HFF-Myc (cell line): ENCODE results near the gene WNT6.

Experiments
- DNase-seq: peaks from one replicate; pipeline ENCODE4 v3.0.0-alpha.2; 2011; ENCODE audit warnings: low read depth; ENCODE audit errors: extremely low read depth
- H3K4me3 ChIP-seq: replicated peaks from 2 replicates; pipeline ENCODE4 v1.5.1; 2011; ENCODE audit warnings: low read depth, mild to moderate bottlenecking, control low read depth, low read length
- TF ChIP-seq, protein P1 (sequence below): IDR thresholded peaks from 2 replicates; pipeline ENCODE4 v1.5.1; 2012; ENCODE audit warnings: mild to moderate bottlenecking, low read depth, low read length, control low read depth; ENCODE audit errors: missing control alignments

WNT6 gene

DNA sequence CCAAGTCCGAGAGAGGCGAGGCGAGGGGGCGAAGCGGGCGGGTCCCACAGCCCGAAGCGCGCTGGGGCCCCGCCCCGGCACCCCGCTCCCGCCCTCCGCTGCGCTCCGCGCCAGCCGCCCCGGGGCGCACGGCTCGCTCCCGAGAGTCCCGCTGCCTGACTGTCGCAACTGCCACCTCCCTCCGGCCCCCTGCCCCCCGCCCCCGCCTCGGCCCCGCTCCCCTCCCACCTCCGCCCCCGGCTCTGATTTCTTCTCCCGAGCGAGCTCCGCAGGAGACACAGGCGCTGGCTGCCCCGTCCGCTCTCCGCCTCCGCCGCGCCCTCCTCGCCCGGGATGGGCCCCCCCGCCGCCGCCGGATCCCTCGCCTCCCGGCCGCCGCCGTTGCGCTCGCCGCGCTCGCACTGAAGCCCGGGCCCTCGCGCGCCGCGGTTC is at the start of gene WNT6:
Gene WNT6, plus strand, starts transcription at position 250 of the 432 bp plus-strand sequence. CDS start 233 bp downstream, outside the sequence.
- H3K4me3 ChIP-seq, result no peak within 1 kb of the TSS
- TF ChIP-seq, protein P1, sequence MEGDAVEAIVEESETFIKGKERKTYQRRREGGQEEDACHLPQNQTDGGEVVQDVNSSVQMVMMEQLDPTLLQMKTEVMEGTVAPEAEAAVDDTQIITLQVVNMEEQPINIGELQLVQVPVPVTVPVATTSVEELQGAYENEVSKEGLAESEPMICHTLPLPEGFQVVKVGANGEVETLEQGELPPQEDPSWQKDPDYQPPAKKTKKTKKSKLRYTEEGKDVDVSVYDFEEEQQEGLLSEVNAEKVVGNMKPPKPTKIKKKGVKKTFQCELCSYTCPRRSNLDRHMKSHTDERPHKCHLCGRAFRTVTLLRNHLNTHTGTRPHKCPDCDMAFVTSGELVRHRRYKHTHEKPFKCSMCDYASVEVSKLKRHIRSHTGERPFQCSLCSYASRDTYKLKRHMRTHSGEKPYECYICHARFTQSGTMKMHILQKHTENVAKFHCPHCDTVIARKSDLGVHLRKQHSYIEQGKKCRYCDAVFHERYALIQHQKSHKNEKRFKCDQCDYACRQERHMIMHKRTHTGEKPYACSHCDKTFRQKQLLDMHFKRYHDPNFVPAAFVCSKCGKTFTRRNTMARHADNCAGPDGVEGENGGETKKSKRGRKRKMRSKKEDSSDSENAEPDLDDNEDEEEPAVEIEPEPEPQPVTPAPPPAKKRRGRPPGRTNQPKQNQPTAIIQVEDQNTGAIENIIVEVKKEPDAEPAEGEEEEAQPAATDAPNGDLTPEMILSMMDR, result no peak

DNA sequence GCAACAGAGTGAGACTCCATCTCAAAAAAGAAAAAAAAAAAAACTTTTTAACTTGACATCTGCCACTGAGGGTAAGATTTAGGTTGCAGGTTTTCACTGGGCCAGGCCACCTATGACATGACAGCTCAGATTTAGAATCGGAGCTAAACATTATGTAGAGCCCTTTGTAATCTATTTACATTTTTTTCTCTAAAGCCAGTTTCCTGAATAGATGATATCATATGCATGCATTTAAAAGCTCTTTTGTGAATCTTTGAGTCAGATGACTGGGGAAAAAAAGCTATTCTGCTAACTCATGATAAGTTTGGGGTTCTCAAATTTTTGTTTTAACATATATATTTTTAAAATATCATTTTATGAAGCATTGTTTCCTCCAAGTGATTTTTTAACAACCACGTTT is 49.3 kb upstream of the WNT6 start:
- DNase-seq, result no peak
- H3K4me3 ChIP-seq, result no peak overlapping the region
- TF ChIP-seq, protein P1, result no peak

More for the DNA sequence above, at the start of gene WNT6:
- DNase-seq, result no peak

DNA sequence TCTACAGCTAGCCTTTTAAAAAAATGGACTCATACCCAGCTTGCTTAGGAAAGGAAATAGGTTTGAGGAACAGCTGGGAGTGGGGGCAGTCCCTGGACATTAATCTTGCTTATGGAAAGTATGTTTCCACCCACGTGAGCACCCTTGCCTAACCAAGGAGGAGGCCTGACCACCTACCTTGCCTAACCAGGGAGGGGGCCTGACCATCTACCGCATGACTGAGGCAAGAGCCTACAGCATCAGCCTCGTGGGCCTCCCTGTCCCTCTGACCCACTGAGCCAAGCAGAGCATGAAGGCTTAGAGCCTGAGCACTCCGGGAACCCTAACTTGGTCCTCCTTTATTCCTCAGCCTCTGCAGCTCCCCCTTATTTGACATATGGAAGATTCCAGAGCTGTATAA is 48.2 kb upstream of the WNT6 start:
- no peak overlapping the region for H3K4me3 ChIP-seq
- no peak for DNase-seq
- TF ChIP-seq, protein P1, result no peak

DNA sequence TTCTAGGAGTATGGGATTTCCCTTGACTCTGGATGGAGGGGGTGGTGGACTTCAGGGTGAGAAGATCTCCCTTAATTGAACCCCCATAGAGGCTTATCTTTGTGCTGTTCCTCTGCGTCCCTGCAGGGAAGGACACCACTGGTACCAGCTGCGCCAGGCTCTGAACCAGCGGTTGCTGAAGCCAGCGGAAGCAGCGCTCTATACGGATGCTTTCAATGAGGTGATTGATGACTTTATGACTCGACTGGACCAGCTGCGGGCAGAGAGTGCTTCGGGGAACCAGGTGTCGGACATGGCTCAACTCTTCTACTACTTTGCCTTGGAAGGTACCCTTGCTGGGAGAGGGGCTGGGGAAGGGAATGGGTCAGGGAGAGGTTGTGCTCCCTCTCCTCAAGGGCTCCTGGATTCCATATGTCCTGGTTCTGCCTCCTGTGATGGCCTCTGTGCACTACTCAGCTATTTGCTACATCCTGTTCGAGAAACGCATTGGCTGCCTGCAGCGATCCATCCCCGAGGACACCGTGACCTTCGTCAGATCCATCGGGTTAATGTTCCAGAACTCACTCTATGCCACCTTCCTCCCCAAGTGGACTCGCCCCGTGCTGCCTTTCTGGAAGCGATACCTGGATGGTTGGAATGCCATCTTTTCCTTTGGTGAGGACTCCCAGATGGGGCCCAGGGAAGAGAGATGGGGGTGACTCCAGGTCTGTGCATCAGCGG is 47.3 kb upstream of the WNT6 start:
- TF ChIP-seq, protein P1, result no peak
- no peak for DNase-seq
- no peak overlapping the region for H3K4me3 ChIP-seq

DNA sequence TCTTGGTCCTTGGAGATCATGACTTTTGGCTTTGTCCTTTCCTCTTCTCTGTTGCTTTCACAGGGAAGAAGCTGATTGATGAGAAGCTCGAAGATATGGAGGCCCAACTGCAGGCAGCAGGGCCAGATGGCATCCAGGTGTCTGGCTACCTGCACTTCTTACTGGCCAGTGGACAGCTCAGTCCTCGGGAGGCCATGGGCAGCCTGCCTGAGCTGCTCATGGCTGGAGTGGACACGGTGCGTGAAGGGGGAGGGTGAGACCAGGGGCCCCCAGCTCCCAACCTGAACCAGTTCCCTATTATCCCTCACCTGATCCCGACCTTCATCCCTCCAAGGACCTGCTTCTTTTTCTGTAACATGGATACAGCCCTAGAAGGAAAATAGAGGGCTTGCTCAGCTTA is 46.7 kb upstream of the WNT6 start:
- TF ChIP-seq, protein P1, result no peak
- DNase-seq, result no peak
- no peak overlapping the region for H3K4me3 ChIP-seq

DNA sequence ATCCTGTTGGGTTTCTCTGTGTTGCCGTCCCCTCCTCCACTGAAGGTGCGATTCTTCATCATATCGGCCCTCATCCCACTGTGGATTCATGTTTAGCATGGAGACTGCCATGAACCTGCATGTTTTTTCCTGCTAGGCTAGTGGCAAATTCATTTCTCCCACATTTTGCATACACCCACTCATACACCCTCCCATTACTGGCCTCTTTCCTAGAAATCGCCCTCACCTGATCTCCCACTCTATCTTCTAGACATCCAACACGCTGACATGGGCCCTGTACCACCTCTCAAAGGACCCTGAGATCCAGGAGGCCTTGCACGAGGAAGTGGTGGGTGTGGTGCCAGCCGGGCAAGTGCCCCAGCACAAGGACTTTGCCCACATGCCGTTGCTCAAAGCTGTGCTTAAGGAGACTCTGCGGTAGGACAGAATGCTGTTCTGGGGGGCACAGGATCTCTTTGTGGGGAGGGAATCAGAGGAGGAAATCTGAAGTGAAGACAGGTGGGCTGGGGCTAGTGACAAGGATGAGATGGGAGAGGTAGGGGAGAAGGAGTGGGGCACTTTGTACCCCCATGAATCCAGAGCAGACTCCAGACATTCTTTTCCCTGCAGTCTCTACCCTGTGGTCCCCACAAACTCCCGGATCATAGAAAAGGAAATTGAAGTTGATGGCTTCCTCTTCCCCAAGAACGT is 45.7 kb upstream of the WNT6 start:
- TF ChIP-seq, protein P1, result no peak
- no peak overlapping the region for H3K4me3 ChIP-seq
- no peak for DNase-seq
